Measurements from ENCODE around the gene AAK1.

AAK1 gene

GRCh38 chr2:69466728-69467127 is 176.8 kb downstream of the AAK1 start:
- no peak for TF ChIP-seq CTCF (IDR thresholded peaks at IDR 0.05)

GRCh38 chr2:69465513-69466456 is 177.8 kb downstream of the AAK1 start:
- no peak for TF ChIP-seq CTCF (IDR thresholded peaks at IDR 0.05)
- peak; percentile 80 for DNase-seq (ENCODE audit: low spot score)
- Histone ChIP-seq H3K4me3 (no peak overlapping the region), H3K27ac (peak overlapping the region in 1 of 2 donors; percentile 52)

More at GRCh38 chr2:69466728-69467127, 176.8 kb downstream of the AAK1 start:
- H3K4me3 ChIP-seq, result no peak overlapping the region
- no peak for DNase-seq (ENCODE audit: low spot score)
- H3K27ac ChIP-seq, result no peak overlapping the region

DNA sequence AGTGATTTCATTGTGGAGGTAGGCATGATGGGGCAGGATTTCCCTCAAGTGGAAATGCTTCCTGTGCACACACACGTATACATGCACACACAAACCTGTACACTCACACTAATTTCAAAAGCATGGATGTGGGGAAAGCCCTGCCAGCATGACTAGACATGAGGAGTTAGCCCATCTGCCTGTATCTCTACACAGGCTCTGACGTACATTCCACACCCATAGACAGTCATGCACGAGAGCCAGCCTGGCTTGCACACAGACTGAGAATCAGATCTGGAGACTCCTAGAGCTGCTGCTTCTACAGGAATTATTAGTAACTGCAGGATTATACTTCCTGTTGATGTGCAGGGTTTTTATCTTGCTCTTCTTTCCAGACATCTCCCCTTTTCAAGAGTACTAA is 179.0 kb downstream of the AAK1 start:
- no peak for TF ChIP-seq CTCF (IDR thresholded peaks at IDR 0.05)
- H3K27ac ChIP-seq, result peak overlapping the region in 1 of 2 donors; percentile 52
- no peak overlapping the region for H3K4me3 ChIP-seq
- peak; percentile 75 for DNase-seq (ENCODE audit: low spot score)

GRCh38 chr2:69462780-69463179 is 180.8 kb downstream of the AAK1 start:
- no peak for TF ChIP-seq CTCF (IDR thresholded peaks at IDR 0.05)
- Histone ChIP-seq H3K4me3 (no peak overlapping the region), H3K27ac (no peak overlapping the region)
- DNase-seq (ENCODE audit: low spot score), result no peak

- TF ChIP-seq CTCF (IDR thresholded peaks at IDR 0.05), result no peak
- Histone ChIP-seq H3K27ac (no peak overlapping the region), H3K4me3 (no peak overlapping the region)
- DNase-seq (ENCODE audit: low spot score), result no peak
Measured at GRCh38 chr2:69461404-69461803, 182.1 kb downstream of the AAK1 start.

DNA sequence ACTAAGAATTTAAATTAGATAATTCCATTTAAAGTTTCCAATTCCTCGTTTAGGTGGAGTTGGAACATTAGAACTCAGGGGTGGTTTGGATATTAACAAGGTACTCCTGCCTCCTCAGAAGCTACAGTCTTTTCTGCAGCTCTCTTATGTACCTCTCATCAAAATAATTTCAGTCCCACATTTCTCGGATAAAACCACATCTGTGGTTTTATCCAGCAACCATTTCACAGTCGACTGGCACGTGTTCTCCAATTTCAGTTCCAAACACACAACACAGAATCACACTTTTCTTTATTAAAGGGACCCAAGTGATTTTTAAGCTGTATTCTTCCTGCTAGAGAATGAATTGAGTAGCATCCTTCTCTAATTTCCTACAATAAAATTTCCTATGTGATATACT is 183.6 kb downstream of the AAK1 start:
- TF ChIP-seq CTCF (IDR thresholded peaks at IDR 0.05), result no peak
- DNase-seq (ENCODE audit: low spot score), result no peak
- H3K4me3 ChIP-seq, result no peak overlapping the region
- no peak overlapping the region for H3K27ac ChIP-seq

DNA sequence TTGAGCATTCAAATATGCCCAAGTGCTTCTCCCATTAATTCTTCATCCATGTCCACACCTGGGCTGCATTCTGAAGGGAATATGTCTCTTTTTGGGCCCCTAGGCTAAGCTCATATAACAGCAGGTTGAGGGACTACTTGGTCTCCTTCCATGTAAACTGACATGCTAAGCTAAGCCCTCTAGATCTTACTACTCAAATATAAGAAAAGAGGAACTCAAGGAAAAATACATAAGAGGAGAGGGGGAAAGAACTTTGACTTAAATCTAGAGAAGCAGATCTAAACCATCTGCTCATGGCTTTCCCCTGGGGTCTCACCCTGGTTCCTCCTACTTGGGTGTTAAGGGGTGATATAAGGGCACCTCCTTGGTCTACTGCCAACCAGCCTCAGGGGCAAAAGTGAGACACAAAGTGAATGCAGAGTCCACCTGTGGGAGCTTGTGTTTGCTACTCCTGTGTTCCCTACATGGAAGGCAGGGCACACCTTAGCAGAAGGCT is 186.5 kb downstream of the AAK1 start:
- no peak overlapping the region for H3K27ac ChIP-seq
- H3K4me3 ChIP-seq, result no peak overlapping the region
- TF ChIP-seq CTCF (IDR thresholded peaks at IDR 0.05), result no peak
- no peak for DNase-seq (ENCODE audit: low spot score)
